Pancreas (tissue), 10 donors: ENCODE measurements around the gene RIMBP2. TPM values are rescaled to one million over a fixed set of nuclear protein-coding genes. Genes with fewer than 3 reads are reported as not detected.

Source experiments
- ATAC-seq, 4 donors: fragments of 200-7000 bp; cut with Tn5 transposase; one replicate each; pipeline versions ENCODE4 v1.8.0 to v1.9.1; 2020; ENCODE audit warnings: mild to moderate bottlenecking in 4 of 4, moderate library complexity in 4 of 4
- DNase-seq, 6 donors: peaks; one replicate each; pipeline ENCODE4 v3.0.0-alpha.2; 2020
- FAIRE-seq: peaks from 2 replicates; lab custom pipeline; 2012; peaks lifted over from hg19 to GRCh38; lab: Jason Lieb, UNC
- H3K27ac ChIP-seq, 4 donors: fragments of 200-600 bp; sonication (generic); 1 replicate in 3 of 4; 2 replicates in 1 of 4; pipeline versions ENCODE4 v1.5.0 to v1.8.0; 2020
- H3K27me3 ChIP-seq, 4 donors: fragments of 200-600 bp; one replicate each; pipeline ENCODE4 v1.8.0; 2021
- H3K36me3 ChIP-seq, 3 donors: fragments of 200-600 bp; sonication (generic) in 1 of 3; one replicate each; pipeline versions ENCODE4 v1.5.0 to v1.8.0; 2020 to 2021
- H3K4me1 ChIP-seq, 3 donors: fragments of 200-600 bp; one replicate each; pipeline ENCODE4 v1.8.0; 2021
- H3K4me3 ChIP-seq, 4 donors: fragments of 200-600 bp; sonication (generic) in 2 of 4; one replicate each; pipeline versions ENCODE4 v1.5.0 to v1.8.0; 2020 to 2021
- H3K9me3 ChIP-seq, 4 donors: fragments of 200-600 bp; one replicate each; pipeline ENCODE4 v1.8.0; 2021
- WGBS, 2 donors: extraction: QIAGEN DNeasy Blood & Tissue Kit; methylation state at CpG; one replicate each; pipeline ENCODE4 v1.1.7; 2013; 5-methylcytosine and 5-hydroxymethylcytosine counted together
- intact Hi-C, 3 donors: fragments of 100-400 bp; cut with DNase I; formaldehyde crosslinking; loops; one replicate each; pipeline versions ENCODE4 v1.11.1 to v1.14.2; 2022
- polyA plus RNA-seq, 2 donors: library from polyadenylated mRNA; stranded (reverse); fragments of 200-250 nt; gene quantifications; one replicate each; pipeline ENCODE4 v1.2.3, GENCODE V29; 2013
- total RNA-seq, 6 donors: library from RNA; stranded (reverse); fragmentation: NEBNext Ultra II Directional in 4 of 6; extraction: Animal tissue kit (Norgen Biotek cat#: 25700) in 4 of 6; gene quantifications; one replicate each; pipeline versions ENCODE4 v1.2.1 to v1.2.4, GENCODE V29; 2021 to 2023
- TF ChIP-seq, protein P1 (sequence below), 4 donors: fragments of 200-600 bp; sonication (generic) in 3 of 4; IDR thresholded peaks; one replicate each; pipeline versions ENCODE4 v1.5.0 to v1.8.0; 2021; ENCODE audit warnings: antibody characterized with exemption in 4 of 4
- donor health status: healthy with polysubstance abuse.
- donor health status: DM: no; HTN: no; CAD: no; lungs with moderate emphysema.
- donor health status: DM: no; HTN: no; CAD: no.
- donor health status: control.
- donor health status: control.
- donor health status: Bipolar disorder and iron deficiency.
- donor health status: DM: yes; HTN: yes; CAD: no.
- donor health status: DM: no; HTN: no; CAD: no.
- donor health status: DM: no; HTN: no; CAD: no.
- donor health status: DM: yes; HTN: yes; CAD: no.

RIMBP2 gene
- total and polyA plus RNA-seq, 8 donors = 1.6 to 14.9 (median 3.9) TPM

GRCh38 chr12:130461839-130462557, 254.1 kb downstream of the RIMBP2 start:
- intact Hi-C loops = no loop called here
- H3K4me3 ChIP-seq = no peak overlapping the region
- peaks cover 0 to 15% (median 0%) of the 10 kb centered on the region in 4 donors for H3K27me3 ChIP-seq
- H3K36me3 ChIP-seq = no peaks in the 10 kb centered on the region
- WGBS, 2 donors = 67 to 75% methylated on average over 22 of the region's 22 CpGs
- no peak overlapping the region for H3K27ac ChIP-seq
- no peak for FAIRE-seq
- no peaks in the 10 kb centered on the region for H3K9me3 ChIP-seq
- H3K4me1 ChIP-seq = no peaks in the 10 kb centered on the region
- peak in 1 of 6 donors; percentile 45 for DNase-seq
- TF ChIP-seq, protein P1, sequence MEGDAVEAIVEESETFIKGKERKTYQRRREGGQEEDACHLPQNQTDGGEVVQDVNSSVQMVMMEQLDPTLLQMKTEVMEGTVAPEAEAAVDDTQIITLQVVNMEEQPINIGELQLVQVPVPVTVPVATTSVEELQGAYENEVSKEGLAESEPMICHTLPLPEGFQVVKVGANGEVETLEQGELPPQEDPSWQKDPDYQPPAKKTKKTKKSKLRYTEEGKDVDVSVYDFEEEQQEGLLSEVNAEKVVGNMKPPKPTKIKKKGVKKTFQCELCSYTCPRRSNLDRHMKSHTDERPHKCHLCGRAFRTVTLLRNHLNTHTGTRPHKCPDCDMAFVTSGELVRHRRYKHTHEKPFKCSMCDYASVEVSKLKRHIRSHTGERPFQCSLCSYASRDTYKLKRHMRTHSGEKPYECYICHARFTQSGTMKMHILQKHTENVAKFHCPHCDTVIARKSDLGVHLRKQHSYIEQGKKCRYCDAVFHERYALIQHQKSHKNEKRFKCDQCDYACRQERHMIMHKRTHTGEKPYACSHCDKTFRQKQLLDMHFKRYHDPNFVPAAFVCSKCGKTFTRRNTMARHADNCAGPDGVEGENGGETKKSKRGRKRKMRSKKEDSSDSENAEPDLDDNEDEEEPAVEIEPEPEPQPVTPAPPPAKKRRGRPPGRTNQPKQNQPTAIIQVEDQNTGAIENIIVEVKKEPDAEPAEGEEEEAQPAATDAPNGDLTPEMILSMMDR (IDR thresholded peaks at IDR 0.05) = no peak
- ATAC-seq = no peak

DNA sequence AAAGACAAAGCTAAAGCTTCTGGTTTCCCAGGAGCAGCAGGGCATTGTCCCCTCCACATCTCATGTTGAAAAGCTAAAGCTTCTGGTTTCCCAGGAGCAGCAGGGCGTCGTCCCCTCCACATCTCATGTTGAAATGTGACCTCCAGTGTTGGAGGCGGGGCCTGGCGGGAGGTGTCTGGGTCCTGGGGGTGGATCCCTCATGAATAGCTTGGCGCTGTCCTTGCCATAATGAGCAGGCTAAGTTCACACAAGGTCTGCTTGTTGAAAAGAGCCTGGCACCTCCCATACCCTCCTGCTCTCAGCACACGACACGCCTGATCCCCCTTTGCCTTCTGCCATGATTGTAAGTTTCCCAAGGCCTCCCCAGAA, 254.7 kb downstream of the RIMBP2 start:
- H3K4me1 ChIP-seq = no peaks in the 10 kb centered on the region
- no peaks in the 10 kb centered on the region for H3K36me3 ChIP-seq
- H3K9me3 ChIP-seq = no peaks in the 10 kb centered on the region
- TF ChIP-seq, protein P1 (IDR thresholded peaks at IDR 0.05) = no peak
- H3K27me3 ChIP-seq = peaks cover 0 to 15% (median 0%) of the 10 kb centered on the region in 4 donors
- no peak overlapping the region for H3K27ac ChIP-seq
- DNase-seq = peak in 1 of 6 donors; percentile 33
- WGBS, 2 donors = 53 to 58% methylated on average over 7 of the region's 7 CpGs
- no peak overlapping the region for H3K4me3 ChIP-seq
- intact Hi-C loops = no loop called here
- ATAC-seq = no peak
- no peak for FAIRE-seq

DNA sequence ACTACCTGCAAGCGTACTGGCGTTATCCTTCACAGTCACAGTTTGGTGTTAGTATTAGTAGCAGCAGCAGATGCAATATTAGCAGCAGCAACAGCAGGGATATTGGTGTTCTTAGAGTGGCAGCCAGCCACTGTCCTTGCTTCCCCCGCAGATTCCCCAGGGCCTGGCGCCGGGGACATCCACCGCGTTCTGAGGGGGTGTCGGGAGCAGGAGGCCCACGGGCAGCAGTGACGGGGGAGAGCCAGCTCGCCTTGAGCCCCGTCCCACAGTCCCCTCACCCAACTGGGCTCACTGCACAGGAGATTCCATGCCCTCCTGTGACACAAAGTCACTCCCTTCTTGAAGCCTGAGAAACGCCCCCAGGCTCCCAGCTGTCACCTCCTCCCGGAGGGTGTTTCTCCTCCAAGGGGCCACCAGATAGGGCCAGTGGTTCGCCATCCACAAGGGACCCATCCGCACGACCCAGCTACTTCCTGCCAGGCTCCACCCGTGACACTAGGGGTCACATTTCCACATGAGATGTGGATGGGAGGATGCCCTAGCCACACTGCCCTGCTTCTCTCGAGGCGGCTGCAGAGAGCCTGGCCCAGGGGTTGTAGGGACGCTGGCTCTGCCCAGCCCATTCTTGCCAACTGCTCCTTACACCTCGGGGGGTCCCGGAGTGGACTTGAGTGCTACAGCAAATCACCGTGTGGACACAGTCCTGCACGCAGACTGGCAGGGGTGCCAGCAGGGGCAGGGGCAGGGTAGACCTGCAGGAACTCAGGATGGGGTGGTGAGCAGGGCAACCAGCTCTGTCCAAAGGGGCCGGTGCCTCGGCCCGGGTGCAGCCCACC, 255.3 kb downstream of the RIMBP2 start:
- ATAC-seq (no peak), FAIRE-seq (no peak), DNase-seq (peak in 1 of 6 donors; percentile 55)
- H3K36me3 ChIP-seq = no peaks in the 10 kb centered on the region
- H3K27me3 ChIP-seq = peaks cover 0 to 15% (median 0%) of the 10 kb centered on the region in 4 donors
- H3K9me3 ChIP-seq = no peaks in the 10 kb centered on the region
- no peak overlapping the region for H3K4me3 ChIP-seq
- H3K4me1 ChIP-seq = no peaks in the 10 kb centered on the region
- 65 to 68% methylated on average over 26 to 28 of the region's 28 CpGs for WGBS, 2 donors
- TF ChIP-seq, protein P1 (IDR thresholded peaks at IDR 0.05) = no peak
- intact Hi-C loops = no loop called here
- H3K27ac ChIP-seq = no peak overlapping the region

GRCh38 chr12:130459916-130460315, 256.2 kb downstream of the RIMBP2 start:
- TF ChIP-seq, protein P1 (IDR thresholded peaks at IDR 0.05) = no peak
- ATAC-seq (no peak), DNase-seq (no peak), FAIRE-seq (no peak)
- intact Hi-C loops = no loop called here
- WGBS, 2 donors = 51 to 57% methylated on average over 11 of the region's 11 CpGs
- Histone ChIP-seq H3K4me3 (no peak overlapping the region), H3K36me3 (no peaks in the 10 kb centered on the region), H3K27ac (no peak overlapping the region), H3K27me3 (peaks cover 0 to 10% (median 0%) of the 10 kb centered on the region in 4 donors), H3K4me1 (no peaks in the 10 kb centered on the region), H3K9me3 (no peaks in the 10 kb centered on the region)
